Activated CD4-positive, alpha-beta T cell treated with anti-CD3 and anti-CD28 coated beads, Interleukin-2, amount 50 U/mL, for 16 hours (primary cell): ENCODE results near the gene KCNQ1OT1.

Source experiments
- DNase-seq: peaks from one replicate; pipeline ENCODE4 v3.0.0-alpha.2; 2020

The KCNQ1OT1 gene

GRCh38 chr11:2719831-2720590 is 20.2 kb upstream of the KCNQ1OT1 start:
- no peak for DNase-seq

DNA sequence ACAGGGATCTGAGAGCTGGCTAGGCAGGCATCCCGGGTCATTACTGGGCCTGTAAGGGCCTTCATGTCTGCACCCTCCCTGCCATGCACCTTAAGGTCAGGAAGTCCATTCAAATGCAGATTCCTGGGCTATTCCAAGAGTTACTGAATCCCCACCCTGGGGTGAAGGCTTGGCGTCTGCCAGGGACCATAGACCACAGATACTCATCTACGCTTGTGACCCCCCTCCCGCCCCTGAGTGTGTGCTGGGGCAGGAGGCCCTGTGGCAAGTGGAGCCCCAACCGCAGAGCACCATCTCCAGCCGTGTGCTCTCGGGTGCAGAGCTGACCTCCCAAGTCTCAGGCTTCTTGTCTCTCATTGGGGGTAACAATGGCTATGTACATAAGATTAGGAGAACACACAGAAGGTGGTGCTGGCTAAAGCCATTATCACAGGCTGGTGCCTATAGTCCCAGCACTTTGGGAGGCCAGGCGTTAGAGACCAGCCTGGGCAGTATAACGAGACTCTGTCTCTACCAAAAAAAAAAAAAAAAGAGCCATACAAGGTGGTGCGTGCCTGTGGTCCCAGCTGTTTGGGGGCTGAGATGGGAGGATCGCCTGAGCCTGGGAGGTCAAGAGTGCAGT is 19.1 kb upstream of the KCNQ1OT1 start:
- no peak for DNase-seq

GRCh38 chr11:2717561-2718325 is 17.9 kb upstream of the KCNQ1OT1 start:
- no peak for DNase-seq

DNA sequence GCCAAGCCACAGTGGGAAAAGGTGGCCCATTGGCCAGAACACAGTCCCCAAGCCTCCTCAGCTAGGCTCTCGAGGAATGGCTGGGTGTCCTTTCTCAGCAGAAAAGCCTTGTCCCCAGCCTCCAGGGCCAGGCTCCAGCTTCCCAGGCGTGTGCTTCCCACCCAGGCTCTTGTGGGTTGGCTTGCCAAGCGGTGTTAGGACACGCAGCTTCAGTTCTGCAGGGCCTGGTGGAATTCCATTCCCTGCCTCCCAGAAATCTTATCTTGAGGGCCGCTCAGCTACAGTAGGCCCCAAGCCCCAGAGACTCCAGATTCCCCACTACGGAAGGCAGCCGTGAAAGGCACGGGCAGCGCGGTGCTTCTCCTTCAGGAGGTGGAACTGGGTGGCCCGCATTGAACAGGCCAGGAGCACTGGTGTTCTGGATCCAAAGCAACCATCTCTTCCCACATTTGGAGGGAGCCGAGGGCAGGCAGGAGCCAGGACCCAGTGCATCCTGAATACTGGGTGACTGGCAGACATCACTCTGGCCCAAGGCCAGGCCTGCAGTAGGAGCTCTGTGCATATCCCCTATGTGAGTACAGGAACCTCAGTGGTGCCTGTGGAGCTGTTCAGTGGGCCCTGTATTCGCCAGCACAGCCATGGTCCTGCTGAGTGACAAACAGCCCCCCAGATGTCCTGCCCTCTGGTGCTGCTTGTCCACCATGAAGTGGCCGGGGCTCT is 16.7 kb upstream of the KCNQ1OT1 start:
- no peak for DNase-seq

GRCh38 chr11:2715716-2716350 is 16.0 kb upstream of the KCNQ1OT1 start:
- no peak for DNase-seq

DNA sequence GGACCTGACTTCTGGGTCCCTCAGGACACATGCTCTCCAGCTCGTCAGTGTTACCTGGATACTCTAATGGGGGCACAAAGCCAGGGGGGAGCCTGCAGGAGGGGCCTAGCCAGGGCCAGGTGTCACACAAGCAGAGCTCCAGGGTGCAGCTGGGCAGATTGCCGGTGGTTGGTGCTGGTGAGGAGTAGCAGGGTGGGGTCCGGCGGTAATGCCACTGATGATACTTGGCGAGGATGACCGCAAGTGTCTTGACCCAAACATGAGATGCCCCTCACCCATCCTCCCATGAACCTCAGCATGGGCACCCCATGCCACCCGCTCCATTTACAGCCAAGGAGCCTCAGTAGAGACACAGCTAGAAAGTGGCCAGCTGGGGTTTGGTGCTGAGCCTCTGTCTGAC is 15.1 kb upstream of the KCNQ1OT1 start:
- DNase-seq = no peak

- DNase-seq = no peak
Measured at GRCh38 chr11:2714463-2714800, 14.6 kb upstream of the KCNQ1OT1 start.

- no peak for DNase-seq
Measured at GRCh38 chr11:2713661-2714462, 14.1 kb upstream of the KCNQ1OT1 start.

DNA sequence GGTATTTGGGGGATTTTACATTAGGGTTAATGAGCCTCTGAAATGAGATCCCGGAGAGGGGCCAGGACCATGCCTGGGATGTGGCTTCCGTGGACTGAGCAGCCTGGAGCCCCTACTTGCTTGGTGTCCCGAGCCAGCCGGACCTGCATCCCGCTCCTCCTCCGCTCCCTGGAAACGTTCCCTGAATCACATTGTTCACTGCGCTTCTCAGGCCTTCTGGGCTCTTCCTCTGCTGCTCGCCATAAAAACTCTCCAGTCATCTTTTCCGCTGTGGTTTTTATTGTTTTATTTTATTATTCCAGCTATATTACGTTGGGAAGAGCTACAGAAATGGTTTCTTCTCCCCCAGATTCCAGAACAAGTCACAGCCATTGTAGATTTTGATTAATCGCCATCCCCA is 13.3 kb upstream of the KCNQ1OT1 start:
- no peak for DNase-seq

DNA sequence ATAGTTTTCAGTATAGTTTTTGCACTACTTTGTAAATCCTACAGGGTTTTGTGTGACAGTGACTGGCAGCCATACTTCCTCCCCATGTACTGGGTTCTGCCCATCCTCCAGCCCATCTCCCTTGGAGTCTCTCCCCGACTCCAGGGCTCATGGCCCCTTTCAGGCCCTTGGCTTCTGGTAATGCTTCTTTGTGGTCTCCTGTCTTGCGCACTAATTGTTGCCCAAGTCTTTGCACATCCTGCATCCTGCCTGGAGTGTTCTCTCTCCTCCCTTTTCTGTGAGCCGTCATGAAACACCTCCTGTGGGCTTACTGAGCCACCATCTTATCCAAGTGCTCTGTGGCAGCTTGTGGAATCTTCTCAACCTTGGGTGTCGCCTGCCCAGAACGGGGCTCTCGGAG is 11.4 kb upstream of the KCNQ1OT1 start:
- DNase-seq = no peak

DNA sequence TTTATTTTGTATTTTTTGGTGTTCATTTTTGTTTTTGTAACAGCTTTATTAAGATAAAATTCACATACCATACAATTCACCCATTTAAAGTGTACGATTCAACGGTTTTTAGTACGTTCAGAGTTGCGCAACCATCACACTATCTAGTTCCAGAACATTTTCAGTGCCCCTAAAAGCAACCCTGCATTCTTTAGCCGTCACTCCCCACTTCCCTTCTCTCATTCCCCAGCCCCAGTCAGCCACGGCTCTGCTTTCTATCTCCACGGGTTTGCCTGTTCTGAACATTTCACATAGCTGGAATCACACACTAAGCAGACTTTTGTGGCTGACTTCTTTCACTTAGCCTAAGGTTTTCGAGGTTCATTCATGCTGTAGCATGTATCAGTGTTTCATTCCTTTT is 9.6 kb upstream of the KCNQ1OT1 start:
- DNase-seq = no peak

- no peak for DNase-seq
Measured at GRCh38 chr11:2708757-2709281, 9.0 kb upstream of the KCNQ1OT1 start.

GRCh38 chr11:2708151-2708581 is 8.4 kb upstream of the KCNQ1OT1 start:
- DNase-seq = no peak

- no peak for DNase-seq
Measured at GRCh38 chr11:2707736-2708135, 7.9 kb upstream of the KCNQ1OT1 start.

DNA sequence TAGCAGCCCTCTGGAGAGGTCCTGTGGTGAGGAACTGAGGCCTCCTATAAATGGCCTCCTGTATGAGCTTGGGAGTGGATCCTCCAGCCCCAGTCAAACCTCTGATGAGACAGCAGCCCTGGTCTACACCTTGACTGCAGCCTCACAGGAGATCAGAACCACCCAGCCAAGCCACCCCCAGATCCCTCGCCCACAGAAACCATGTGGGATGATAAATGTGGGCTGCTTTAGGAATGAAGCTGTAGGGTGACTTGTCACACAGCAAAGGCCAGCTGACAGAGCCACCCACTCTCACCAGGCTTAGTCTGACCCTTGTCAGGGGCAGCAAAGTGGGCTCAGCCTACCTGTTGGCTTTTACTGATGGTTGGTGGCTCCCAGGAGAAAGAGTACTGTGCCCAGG is 6.5 kb upstream of the KCNQ1OT1 start:
- DNase-seq = no peak

DNA sequence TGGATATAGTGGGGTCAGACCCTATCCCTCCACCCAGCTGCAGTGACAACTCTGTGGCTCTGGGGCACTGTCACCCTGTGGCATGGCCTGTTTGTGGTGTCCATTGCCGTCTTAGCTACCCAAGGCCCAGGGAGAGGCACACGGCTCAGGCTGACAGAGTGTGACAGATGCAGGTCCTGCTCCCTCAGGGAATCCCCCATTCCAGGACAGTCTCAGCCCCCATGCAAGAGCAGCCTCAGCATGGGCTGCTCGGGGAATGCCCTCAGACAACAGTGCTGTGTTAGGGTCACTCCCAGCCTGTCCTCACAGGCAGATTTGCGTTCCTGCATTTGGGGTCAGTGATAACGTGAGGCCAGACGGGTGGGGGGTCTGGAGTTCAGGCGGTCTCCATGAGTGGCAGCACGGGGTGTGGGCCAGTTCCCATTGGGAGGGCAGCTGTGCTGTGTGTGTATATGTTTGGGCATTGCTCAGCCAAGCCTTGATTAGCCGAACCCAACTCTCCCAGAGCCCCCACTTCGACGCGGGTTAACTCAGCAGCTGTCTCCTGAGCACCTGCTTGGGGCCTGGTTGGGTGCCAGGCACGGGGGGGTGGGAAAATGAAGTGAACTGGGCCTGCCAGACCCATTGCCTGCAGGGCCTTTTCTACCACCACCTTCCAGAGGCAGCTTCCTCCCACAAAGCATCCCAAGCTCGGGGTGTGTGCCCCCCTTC is 5.3 kb upstream of the KCNQ1OT1 start:
- no peak for DNase-seq

DNA sequence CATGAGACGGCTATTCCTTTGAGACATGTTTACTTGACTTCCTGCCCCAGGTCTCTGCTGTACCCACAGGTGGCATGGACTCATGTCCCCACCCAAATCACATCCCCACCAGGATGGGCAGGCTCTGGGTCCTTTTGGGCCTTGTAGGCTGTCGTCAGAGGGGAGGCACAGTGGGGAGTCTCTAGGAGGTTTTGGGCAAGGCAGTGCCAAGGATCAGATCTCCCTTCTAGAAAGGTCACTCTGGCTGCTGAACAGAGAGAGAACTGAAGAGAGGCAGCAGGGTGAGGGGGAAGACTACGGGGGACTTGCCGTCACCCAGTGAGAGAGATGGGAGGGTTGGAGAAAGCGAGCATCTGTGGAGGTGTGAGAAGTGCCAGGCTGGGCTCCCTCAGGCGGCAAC is 4.6 kb upstream of the KCNQ1OT1 start:
- DNase-seq = no peak

- no peak for DNase-seq
Measured at GRCh38 chr11:2703363-2704141, 3.8 kb upstream of the KCNQ1OT1 start.

- DNase-seq = no peak
Measured at GRCh38 chr11:2702771-2703362, 3.1 kb upstream of the KCNQ1OT1 start.

- no peak for DNase-seq
Measured at GRCh38 chr11:2701898-2702434, 2.2 kb upstream of the KCNQ1OT1 start.
